Limb (tissue), 2 donors: ENCODE results near the gene CRTC3.
"Not testable (repeated sequence)": the region's sequence is repeated elsewhere in the genome, so short reads cannot be mapped to it uniquely, and the experiment has no call there.

Experiments used
- DNase-seq, 2 donors: peaks; one replicate each; pipeline ENCODE4 v3.0.0-alpha.2; 2016; ENCODE audit errors: extremely low spot score in 2 of 2

The CRTC3 gene

GRCh38 chr15:90619468-90619867 is 89.7 kb downstream of the CRTC3 start:
- no peak for DNase-seq

GRCh38 chr15:90619939-90620338 is 90.2 kb downstream of the CRTC3 start:
- no peak for DNase-seq

- DNase-seq, result no peak
Observed at GRCh38 chr15:90620379-90621067, 90.8 kb downstream of the CRTC3 start.

- DNase-seq, result no peak
Observed at GRCh38 chr15:90623854-90624253, 94.1 kb downstream of the CRTC3 start.

GRCh38 chr15:90624278-90624981 is 94.7 kb downstream of the CRTC3 start:
- peak in 1 of 2 donors; percentile 8 for DNase-seq

- DNase-seq, result no peak
Observed at GRCh38 chr15:90625037-90625436, 95.3 kb downstream of the CRTC3 start.

- no peak for DNase-seq
Observed at GRCh38 chr15:90629217-90629616, 99.5 kb downstream of the CRTC3 start.

- no peak for DNase-seq
Observed at GRCh38 chr15:90633360-90633759, 103.6 kb downstream of the CRTC3 start.

GRCh38 chr15:90636993-90637392 is 107.3 kb downstream of the CRTC3 start:
- DNase-seq, result not testable (repeated sequence)

GRCh38 chr15:90637693-90638092 is 108.0 kb downstream of the CRTC3 start:
- no peak for DNase-seq

- DNase-seq, result no peak
Observed at GRCh38 chr15:90638201-90638691, 108.5 kb downstream of the CRTC3 start.

GRCh38 chr15:90638963-90639362 is 109.2 kb downstream of the CRTC3 start:
- DNase-seq, result no peak

- no peak for DNase-seq
Observed at GRCh38 chr15:90640862-90641261, 111.1 kb downstream of the CRTC3 start.

GRCh38 chr15:90641581-90642463 is 112.1 kb downstream of the CRTC3 start:
- no peak for DNase-seq

- DNase-seq, result no peak
Observed at GRCh38 chr15:90642464-90643300, 113.0 kb downstream of the CRTC3 start.

- DNase-seq, result no peak
Observed at GRCh38 chr15:90643301-90643632, 113.5 kb downstream of the CRTC3 start.

GRCh38 chr15:90644526-90644925 is 114.8 kb downstream of the CRTC3 start:
- no peak for DNase-seq

- no peak for DNase-seq
Observed at GRCh38 chr15:90644952-90645725, 115.4 kb downstream of the CRTC3 start.

- no peak for DNase-seq
Observed at GRCh38 chr15:90645873-90646575, 116.3 kb downstream of the CRTC3 start.
